AG04449 (cell line): ENCODE data around the gene SIAH3.

ENCODE experiments used
- CTCF ChIA-PET: fragments of 350-600 bp; formaldehyde crosslinking; extraction: SDS; loops from one replicate; lab custom pipeline; 2021; ENCODE audit warnings: antibody characterized with exemption; lab: Yijun Ruan, JAX
- POLR2A ChIA-PET: fragments of 400-600, 350-600 bp; formaldehyde crosslinking; extraction: SDS; loops from one replicate; lab custom pipeline; 2020; ENCODE audit warnings: antibody characterized with exemption, inconsistent platforms; lab: Yijun Ruan, JAX
- DNase-seq: peaks from one replicate; pipeline ENCODE4 v3.0.0-alpha.2; 2010; ENCODE audit warnings: low read depth, low spot score
- H3K4me3 ChIP-seq: 2 replicates; pipeline ENCODE4 v1.5.1; 2011; ENCODE audit warnings: low read depth, mild to moderate bottlenecking, control low read depth, low read length
- CTCF ChIP-seq: IDR thresholded peaks from one replicate; pipeline ENCODE4 v1.5.1; 2011; ENCODE audit warnings: mild to moderate bottlenecking, moderate library complexity, low read length, control low read depth, inconsistent platforms; ENCODE audit not compliant: insufficient read depth; ENCODE audit errors: missing control alignments

SIAH3 gene

GRCh38 chr13:45830121-45830520, 21.4 kb downstream of the SIAH3 start:
- DNase-seq: no peak
- TF ChIP-seq CTCF: no peak
- CTCF ChIA-PET: interaction anchor here (0.8 kb wide), 1 partner anchor 207 kb away, joined by 3 read pairs; no protein-coding TSS in a partner anchor
- POLR2A ChIA-PET: interaction anchor here (0.5 kb wide), 1 partner anchor 22 kb away, joined by 3 read pairs; no protein-coding TSS in a partner anchor
- no peak overlapping the region for H3K4me3 ChIP-seq

- CTCF ChIA-PET: no interaction called here
Measured at GRCh38 chr13:45828256-45828968, 23.1 kb downstream of the SIAH3 start.

GRCh38 chr13:45827318-45827717, 24.2 kb downstream of the SIAH3 start:
- DNase-seq: no peak
- no peak for TF ChIP-seq CTCF
- POLR2A ChIA-PET: no interaction called here
- H3K4me3 ChIP-seq: no peak overlapping the region
- CTCF ChIA-PET: no interaction called here

More at GRCh38 chr13:45828256-45828968, 23.1 kb downstream of the SIAH3 start:
- DNase-seq: no peak
- no peak for TF ChIP-seq CTCF
- POLR2A ChIA-PET: no interaction called here
- H3K4me3 ChIP-seq: no peak overlapping the region

GRCh38 chr13:45826731-45827130, 24.8 kb downstream of the SIAH3 start:
- TF ChIP-seq CTCF: no peak
- no peak for DNase-seq
- POLR2A ChIA-PET: no interaction called here
- CTCF ChIA-PET: no interaction called here
- H3K4me3 ChIP-seq: no peak overlapping the region

GRCh38 chr13:45825387-45825650, 26.2 kb downstream of the SIAH3 start:
- ChIA-PET CTCF (no interaction called here), POLR2A (no interaction called here)
- no peak for TF ChIP-seq CTCF
- no peak for DNase-seq
- no peak overlapping the region for H3K4me3 ChIP-seq

- no peak for DNase-seq
- TF ChIP-seq CTCF: no peak
- ChIA-PET POLR2A (no interaction called here), CTCF (no interaction called here)
- no peak overlapping the region for H3K4me3 ChIP-seq
Measured at GRCh38 chr13:45823583-45823982, 28.0 kb downstream of the SIAH3 start.
